ENCODE measurements around the gene GLTPD2.

Gene GLTPD2

GRCh38 chr17:4771519-4772234 lies 17.1 kb upstream of the GLTPD2 start, which contains the start of gene TM4SF5:
TM4SF5 (plus strand) TSS chr17:4771886; CDS start chr17:4771923, 37 bp downstream.
- DNase-seq (ENCODE audit: low spot score) = no peak

GRCh38 chr17:4772235-4772613 lies 16.5 kb upstream of the GLTPD2 start:
- no peak for DNase-seq (ENCODE audit: low spot score)

GRCh38 chr17:4777969-4778760 lies 10.6 kb upstream of the GLTPD2 start:
- no peak for DNase-seq (ENCODE audit: low spot score)

- no peak for DNase-seq (ENCODE audit: low spot score)
Observed at GRCh38 chr17:4780325-4780955, 8.3 kb upstream of the GLTPD2 start.

GRCh38 chr17:4782652-4783051 lies 6.1 kb upstream of the GLTPD2 start:
- no peak for DNase-seq (ENCODE audit: low spot score)

- DNase-seq (ENCODE audit: low spot score) = no peak
Observed at GRCh38 chr17:4785311-4786105, 3.3 kb upstream of the GLTPD2 start.

- DNase-seq (ENCODE audit: low spot score) = no peak
Observed at GRCh38 chr17:4786106-4786511, 2.7 kb upstream of the GLTPD2 start, which contains the start of gene VMO1. VMO1 (minus strand) TSS chr17:4786364; CDS start chr17:4786352, 12 bp downstream.

GRCh38 chr17:4786516-4786915 lies 2.2 kb upstream of the GLTPD2 start:
- peak; percentile 50 for DNase-seq (ENCODE audit: low spot score)

- no peak for DNase-seq (ENCODE audit: low spot score)
Observed at GRCh38 chr17:4788159-4788806, 481 bp upstream of the GLTPD2 start.

GRCh38 chr17:4789701-4789950 lies 862 bp downstream of the GLTPD2 start:
- DNase-seq (ENCODE audit: low spot score) = peak; percentile 36

- DNase-seq (ENCODE audit: low spot score) = peak; percentile 85
Observed at GRCh38 chr17:4789951-4790704, 1.4 kb downstream of the GLTPD2 start.

- DNase-seq (ENCODE audit: low spot score) = no peak
Observed at GRCh38 chr17:4790705-4791088, 1.9 kb downstream of the GLTPD2 start.

- DNase-seq (ENCODE audit: low spot score) = no peak
Observed at GRCh38 chr17:4795168-4795567, 6.4 kb downstream of the GLTPD2 start.

- DNase-seq (ENCODE audit: low spot score) = peak; percentile 48
Observed at GRCh38 chr17:4796552-4796920, 7.8 kb downstream of the GLTPD2 start.

GRCh38 chr17:4800462-4801196 lies 11.9 kb downstream of the GLTPD2 start:
- DNase-seq (ENCODE audit: low spot score) = no peak

GRCh38 chr17:4802228-4802627 lies 13.5 kb downstream of the GLTPD2 start, which contains the start of gene C17orf114:
C17orf114 (minus strand) TSS chr17:4802328.
- DNase-seq (ENCODE audit: low spot score) = no peak

- no peak for DNase-seq (ENCODE audit: low spot score)
Observed at GRCh38 chr17:4806456-4806776, 17.7 kb downstream of the GLTPD2 start.

GRCh38 chr17:4806777-4807604 lies 18.2 kb downstream of the GLTPD2 start, which contains the start of gene PLD2:
PLD2 (plus strand) TSS chr17:4807152; CDS start chr17:4807773, 621 bp downstream.
- peak; percentile 73 for DNase-seq (ENCODE audit: low spot score)

- no peak for DNase-seq (ENCODE audit: low spot score)
Observed at GRCh38 chr17:4807605-4808377, 19.0 kb downstream of the GLTPD2 start.
